ENCODE measurements around the gene TREX2. TPM values are rescaled to one million over a fixed set of nuclear protein-coding genes. Genes with fewer than 3 reads are reported as not detected.

TREX2 gene
- total and polyA plus RNA-seq, 2 experiments from 2014 or later, result 0.81 to 1.7 TPM

- TF ChIP-seq CREB1 (CRISPR knock-in tag; IDR thresholded peaks at IDR 0.05; ENCODE audit: low read depth) (no peak), STAT1 (IDR thresholded peaks at IDR 0.05; ENCODE audit: unreplicated experiment) (no peak), ZNF462 (CRISPR knock-in tag; IDR thresholded peaks at IDR 0.05) (no peak), NANOG (IDR thresholded peaks at IDR 0.05; ENCODE audit: borderline replicate concordance) (no peak), CTCF (conservative IDR thresholded peaks at IDR 0.05; ENCODE audit: low read depth in 2 of 2) (no peak), JUNB (IDR thresholded peaks at IDR 0.05; ENCODE audit: unreplicated experiment) (no peak), EZH2phosphoT487 (IDR thresholded peaks at IDR 0.05; ENCODE audit: unreplicated experiment) (no peak), POLR2AphosphoS5 (IDR thresholded peaks at IDR 0.05; ENCODE audit: low read depth) (no peak), ETS1 (IDR thresholded peaks at IDR 0.05) (no peak), ZNF331 (CRISPR knock-in tag; IDR thresholded peaks at IDR 0.05; ENCODE audit: low read depth) (no peak)
- H3K36me3 Mint-ChIP-seq (ENCODE audit: low read depth), result no peaks in the 10 kb centered on the region
- no peaks in the 10 kb centered on the region for H3K27me3 ChIP-seq (ENCODE audit: insufficient read depth)
- H3F3A ChIP-seq (replicated peaks; ENCODE audit: low read depth), result no peaks in the 10 kb centered on the region
- H3K4me2 ChIP-seq, result no peak overlapping the region
- H3K27ac Mint-ChIP-seq, result no peak overlapping the region
- no peaks in the 10 kb centered on the region for H3K79me2 ChIP-seq (replicated peaks; ENCODE audit: insufficient read depth)
- no peak overlapping the region for H3K4me3 Mint-ChIP-seq
- no peaks in the 10 kb centered on the region for H4K20me1 ChIP-seq (replicated peaks; ENCODE audit: insufficient read depth)
- no peaks in the 10 kb centered on the region for H3K4me1 ChIP-seq (ENCODE audit: insufficient read depth)
- peaks cover 3% of the 10 kb centered on the region for H3K27me3 Mint-ChIP-seq (ENCODE audit: insufficient read depth, low read depth, poor library complexity)
- no peaks in the 10 kb centered on the region for H3K9me2 ChIP-seq (ENCODE audit: insufficient read depth)
- DNase-seq (ENCODE audit: low spot score) (no peak), ATAC-seq (no peak)
- no peak overlapping the region for H3K27ac ChIP-seq (ENCODE audit: low read depth)
- H3K4me3 ChIP-seq, result no peak overlapping the region
- H3K36me3 ChIP-seq (ENCODE audit: insufficient read depth), result no peaks in the 10 kb centered on the region
- H2AFZ ChIP-seq, result no peak overlapping the region
- no peaks in the 10 kb centered on the region for H3K9me3 Mint-ChIP-seq
- H3K4me1 Mint-ChIP-seq, result no peaks in the 10 kb centered on the region
Measured at GRCh38 chrX:153441296-153441695, 4.6 kb downstream of the TREX2 start.

Data from GM23338 (cell line).